Measurements from ENCODE around the gene RFX4. TPM values are rescaled to one million over a fixed set of nuclear protein-coding genes. Genes with fewer than 3 reads are reported as not detected.
"Not testable (repeated sequence)": the region's sequence is repeated elsewhere in the genome, so short reads cannot be mapped to it uniquely, and the experiment has no call there.

Gene RFX4
- total RNA-seq, 1 donor from 2014 or later: not detected

DNA sequence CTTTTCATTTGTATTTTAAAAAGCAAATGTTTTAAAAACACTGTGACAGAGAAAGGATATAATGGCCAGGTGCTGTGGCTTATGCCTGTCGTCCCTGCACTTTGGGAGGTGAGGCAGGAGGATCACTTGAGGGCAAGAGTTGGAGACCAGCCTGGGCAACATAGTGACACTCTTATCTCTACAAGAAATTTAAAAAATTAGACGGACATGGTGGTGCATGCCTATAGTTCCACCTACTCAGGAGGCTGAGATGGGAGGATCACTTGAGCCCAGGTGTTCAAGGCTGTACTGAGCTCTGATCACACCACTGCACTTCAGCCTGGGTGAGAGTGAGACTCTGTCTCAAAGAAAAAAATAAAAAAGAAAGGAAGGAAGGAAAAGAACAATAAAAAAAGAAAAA is 7.8 kb downstream of the RFX4 start:
- no peak for DNase-seq (ENCODE audit: low read depth, low spot score)

DNA sequence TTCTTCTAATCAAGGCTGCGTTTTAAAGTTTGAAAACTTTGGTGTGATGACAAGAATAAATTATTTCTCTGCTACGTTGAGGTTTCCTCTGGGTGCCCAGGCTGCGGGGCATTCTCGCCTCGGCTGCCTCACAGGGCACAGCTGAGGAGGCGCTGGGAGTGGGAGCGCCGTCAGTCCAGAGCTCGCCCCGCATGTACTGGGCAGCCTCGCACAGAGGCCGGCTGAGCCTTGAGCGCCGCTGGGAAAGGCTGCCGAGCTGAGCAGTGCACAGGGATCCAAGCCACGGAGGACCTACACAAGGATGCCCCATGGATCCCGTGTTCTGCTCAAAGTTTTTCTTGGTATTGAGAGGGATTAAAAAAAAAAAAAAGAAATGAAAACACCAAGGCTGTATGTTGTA is 11.6 kb downstream of the RFX4 start:
- no peak for DNase-seq (ENCODE audit: low read depth, low spot score)

GRCh38 chr12:106595268-106595667 is 12.5 kb downstream of the RFX4 start:
- no peak for DNase-seq (ENCODE audit: low read depth, low spot score)

DNA sequence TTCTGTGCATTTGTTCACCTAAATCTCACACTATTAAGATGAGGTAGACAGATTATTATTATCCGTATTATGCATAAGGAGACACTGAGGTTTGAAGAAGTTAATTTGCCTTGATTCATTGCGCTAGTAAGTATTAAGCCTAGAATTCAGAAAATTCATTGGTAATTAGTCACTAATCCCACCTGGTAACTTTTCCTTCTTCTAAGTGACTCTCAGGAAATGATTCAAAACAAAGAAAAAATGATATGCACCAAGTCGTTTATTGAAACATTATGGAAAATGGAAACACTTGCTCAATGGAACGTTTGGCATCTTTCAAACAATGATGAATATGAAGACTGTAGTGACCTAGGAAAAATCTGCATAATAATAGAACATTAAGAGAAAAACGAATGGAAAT is 15.2 kb downstream of the RFX4 start:
- peak; percentile 20 for DNase-seq (ENCODE audit: low read depth, low spot score)

DNA sequence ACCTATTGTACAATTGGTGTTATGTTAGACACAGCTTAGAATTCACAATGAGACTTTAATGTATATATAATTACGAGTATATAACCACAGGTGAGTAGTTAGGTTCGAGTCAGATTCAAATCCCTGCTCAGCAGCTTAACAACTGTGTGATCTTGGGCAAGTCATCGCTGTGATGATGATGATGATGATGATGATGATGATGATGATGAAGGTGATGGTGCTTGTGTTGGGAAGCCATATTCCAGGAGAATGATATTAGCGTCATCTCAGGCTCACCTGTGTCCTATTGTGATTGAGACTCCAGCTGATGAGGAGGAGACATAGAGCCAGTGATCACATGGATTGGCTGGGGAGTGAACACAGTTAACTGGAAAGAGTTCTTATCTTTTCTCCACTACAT is 16.5 kb downstream of the RFX4 start:
- no peak for DNase-seq (ENCODE audit: low read depth, low spot score)

GRCh38 chr12:106600503-106600902 is 17.7 kb downstream of the RFX4 start:
- DNase-seq (ENCODE audit: low read depth, low spot score): no peak

DNA sequence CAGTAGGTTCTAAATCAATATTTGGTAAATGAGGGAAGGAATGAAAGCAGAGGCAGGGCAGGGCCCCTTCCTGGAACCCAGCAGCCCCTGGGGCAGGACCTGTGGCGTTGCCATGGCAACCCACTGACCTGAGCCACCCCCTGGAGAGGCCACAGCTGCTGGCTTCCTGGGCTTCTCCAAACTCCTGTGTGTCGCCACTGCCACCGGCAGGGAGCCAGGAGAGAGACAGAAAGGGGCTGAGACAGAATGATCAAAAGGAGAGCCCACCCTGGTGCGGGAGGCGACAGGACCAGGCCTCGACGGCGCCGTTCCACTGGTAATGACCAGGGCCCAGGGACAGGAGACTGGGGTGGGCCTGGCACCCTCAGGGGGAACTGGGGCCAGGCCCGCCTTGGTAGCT is 18.2 kb downstream of the RFX4 start:
- no peak for DNase-seq (ENCODE audit: low read depth, low spot score)

DNA sequence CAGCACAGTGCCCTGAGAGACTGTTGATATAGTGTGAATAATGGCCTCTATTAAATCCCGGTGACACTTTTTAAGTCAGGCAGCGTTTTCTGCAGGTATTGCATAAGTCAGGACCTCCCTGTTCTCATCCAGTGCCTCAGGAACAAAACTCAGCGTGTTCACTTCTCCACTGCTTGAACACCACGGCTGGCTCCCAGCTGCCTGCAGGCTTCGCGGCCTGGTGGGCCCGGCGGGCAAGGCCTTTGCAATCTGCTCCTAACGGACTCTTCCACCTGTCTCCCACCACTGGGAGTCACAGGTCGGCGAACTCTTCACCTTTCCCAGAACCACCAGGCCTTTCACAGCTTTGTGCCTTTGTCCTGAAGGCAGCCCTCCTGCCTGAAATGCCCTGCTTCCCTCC is 18.7 kb downstream of the RFX4 start:
- no peak for DNase-seq (ENCODE audit: low read depth, low spot score)

DNA sequence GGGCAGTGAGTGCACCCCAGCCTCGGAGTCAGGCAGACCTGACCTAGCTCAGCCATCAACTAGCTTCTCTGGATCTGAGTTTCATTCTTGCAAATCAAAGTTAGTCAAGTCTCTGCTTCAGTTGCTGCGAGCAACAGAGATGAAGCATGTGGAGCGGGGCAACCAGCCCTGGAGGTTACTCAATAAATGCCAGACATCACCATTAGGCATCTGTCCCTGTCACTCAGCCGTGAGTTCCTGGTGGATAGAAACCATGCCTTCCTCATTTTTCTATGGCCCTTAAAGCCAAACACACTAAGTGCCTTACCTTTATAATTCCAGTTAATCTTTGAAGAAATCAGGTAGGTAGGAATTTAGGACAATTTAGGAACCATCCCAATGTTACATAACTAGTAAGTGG is 19.3 kb downstream of the RFX4 start:
- no peak for DNase-seq (ENCODE audit: low read depth, low spot score)

DNA sequence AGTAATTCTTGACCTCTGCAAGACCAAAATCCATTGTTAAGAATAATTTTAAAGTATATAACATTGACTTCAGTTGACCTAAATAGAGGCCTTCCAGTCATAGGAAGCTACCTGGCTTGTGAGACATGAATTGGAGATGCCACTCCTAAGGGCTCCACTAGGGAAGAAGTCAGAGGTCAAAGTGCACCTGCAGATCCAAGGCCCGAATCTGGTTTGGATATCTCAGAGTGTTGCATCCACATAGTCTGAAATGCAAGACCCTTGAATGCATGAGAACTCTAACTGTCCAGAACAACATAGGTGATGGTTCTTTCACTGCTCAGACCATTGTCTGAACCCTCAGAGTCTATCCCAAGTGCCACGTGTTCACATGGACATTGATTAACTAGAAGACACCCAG is 22.4 kb downstream of the RFX4 start:
- DNase-seq (ENCODE audit: low read depth, low spot score): no peak

- DNase-seq (ENCODE audit: low read depth, low spot score): not testable (repeated sequence)
These were observed 37.8 kb downstream of the RFX4 start for GRCh38 chr12:106620588-106620987.

- DNase-seq (ENCODE audit: low read depth, low spot score): no peak
These were observed 43.2 kb downstream of the RFX4 start for GRCh38 chr12:106625976-106626375.

- no peak for DNase-seq (ENCODE audit: low read depth, low spot score)
These were observed 47.2 kb downstream of the RFX4 start for GRCh38 chr12:106629797-106630659.

- no peak for DNase-seq (ENCODE audit: low read depth, low spot score)
These were observed 48.3 kb downstream of the RFX4 start for GRCh38 chr12:106631150-106631549.

DNA sequence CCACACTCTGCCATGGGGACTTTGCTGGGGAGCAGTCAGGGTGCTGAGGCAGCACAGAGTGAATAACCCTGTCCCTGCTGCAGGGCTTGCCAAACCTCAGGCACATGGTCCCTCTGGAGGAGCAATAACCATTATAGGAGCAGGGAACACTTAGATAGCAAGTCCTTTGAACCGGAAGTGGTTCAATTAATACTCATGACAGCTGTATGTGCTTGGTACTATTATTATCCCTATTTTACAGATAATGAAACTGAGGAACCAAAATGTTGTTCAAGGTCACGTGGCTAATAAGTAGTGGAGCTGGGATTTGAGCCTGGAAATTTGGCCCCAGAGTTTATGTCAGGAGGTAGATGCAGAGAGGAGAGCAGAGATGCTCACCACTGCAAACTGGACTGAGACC is 49.0 kb downstream of the RFX4 start:
- no peak for DNase-seq (ENCODE audit: low read depth, low spot score)

GRCh38 chr12:106632797-106633450 is 50.1 kb downstream of the RFX4 start:
- DNase-seq (ENCODE audit: low read depth, low spot score): no peak

- no peak for DNase-seq (ENCODE audit: low read depth, low spot score)
These were observed 50.6 kb downstream of the RFX4 start for GRCh38 chr12:106633451-106633823.

GRCh38 chr12:106634206-106634605 is 51.4 kb downstream of the RFX4 start:
- no peak for DNase-seq (ENCODE audit: low read depth, low spot score)

DNA sequence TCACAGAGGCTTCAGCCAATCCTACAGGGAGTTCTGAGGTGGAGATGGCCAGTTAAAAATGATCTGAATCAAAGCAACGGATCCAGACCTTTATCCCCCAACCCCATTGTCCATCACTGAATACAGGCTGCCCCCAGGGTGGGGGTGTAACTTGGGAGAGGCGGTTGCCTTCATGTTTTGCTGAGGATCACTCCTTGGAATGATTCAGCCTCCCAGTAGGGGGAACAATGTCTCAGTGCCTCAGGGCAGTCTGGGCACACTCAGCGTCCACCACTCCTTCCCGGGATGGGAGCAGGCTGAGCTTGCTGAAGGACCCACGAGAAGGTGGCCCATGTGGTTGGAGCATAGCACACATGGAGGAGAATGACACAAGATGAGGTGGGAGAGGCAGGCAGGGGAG is 60.2 kb downstream of the RFX4 start:
- DNase-seq (ENCODE audit: low read depth, low spot score): no peak

- DNase-seq (ENCODE audit: low read depth, low spot score): no peak
These were observed 61.7 kb downstream of the RFX4 start for GRCh38 chr12:106644335-106645073.

- no peak for DNase-seq (ENCODE audit: low read depth, low spot score)
These were observed 62.2 kb downstream of the RFX4 start for GRCh38 chr12:106645074-106645421.
